ENCODE data around the gene RBM43.
"Not testable (repeated sequence)": the region's sequence is repeated elsewhere in the genome, so short reads cannot be mapped to it uniquely, and the experiment has no call there.

Gene RBM43

DNA sequence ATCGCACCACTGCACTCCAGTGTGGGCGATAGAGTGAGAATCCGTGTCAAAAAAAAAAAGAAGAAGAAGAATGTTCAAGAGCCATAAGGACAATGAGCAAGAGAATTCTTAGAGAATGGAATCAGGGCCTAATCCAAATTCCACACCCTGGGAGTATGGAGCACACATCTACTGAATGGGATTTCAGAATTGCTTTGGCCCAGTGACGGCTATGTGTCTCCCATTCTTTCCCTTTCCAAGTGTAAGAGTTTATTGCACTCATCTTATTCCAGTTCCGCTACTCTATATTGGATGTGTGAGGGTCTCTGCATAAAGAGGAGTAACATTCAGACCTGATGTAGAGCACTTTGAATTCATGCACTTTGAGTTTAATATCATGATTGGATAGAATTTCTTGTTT, 5.9 kb upstream of the RBM43 start:
- no peak for DNase-seq

- no peak for DNase-seq
Observed at GRCh38 chr2:151265991-151266390, 4.3 kb upstream of the RBM43 start.

DNA sequence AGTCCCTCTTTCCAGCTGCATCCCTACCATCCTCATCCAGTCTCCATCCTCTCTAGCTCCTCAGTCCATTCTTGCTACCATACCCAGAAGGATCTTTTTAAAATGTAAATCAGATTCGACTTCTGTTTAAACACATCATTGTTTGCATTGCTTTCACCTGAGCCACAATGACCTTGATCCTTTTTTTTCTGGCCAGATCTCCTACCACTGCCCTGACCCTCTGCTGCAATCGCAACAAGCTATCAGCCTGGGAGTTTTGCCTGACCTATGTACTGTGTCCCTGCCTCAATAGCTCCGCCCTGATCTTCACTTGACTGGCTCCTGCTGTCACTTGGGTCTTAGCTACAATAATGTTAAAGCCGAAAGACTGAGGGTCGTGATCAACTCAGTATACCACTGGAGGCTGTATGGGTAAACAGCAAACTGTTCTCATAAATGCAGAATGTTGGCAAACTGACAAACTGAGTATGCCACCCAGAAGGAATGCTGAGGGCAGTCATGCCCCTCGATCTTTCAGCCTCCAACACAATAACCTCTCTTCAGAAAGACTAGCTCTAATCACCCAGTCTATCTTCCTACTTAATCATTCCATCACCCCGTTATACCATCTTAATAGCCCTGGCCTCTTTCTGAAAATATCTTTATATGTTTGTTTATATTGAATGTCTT, 2.6 kb upstream of the RBM43 start:
- DNase-seq = no peak

DNA sequence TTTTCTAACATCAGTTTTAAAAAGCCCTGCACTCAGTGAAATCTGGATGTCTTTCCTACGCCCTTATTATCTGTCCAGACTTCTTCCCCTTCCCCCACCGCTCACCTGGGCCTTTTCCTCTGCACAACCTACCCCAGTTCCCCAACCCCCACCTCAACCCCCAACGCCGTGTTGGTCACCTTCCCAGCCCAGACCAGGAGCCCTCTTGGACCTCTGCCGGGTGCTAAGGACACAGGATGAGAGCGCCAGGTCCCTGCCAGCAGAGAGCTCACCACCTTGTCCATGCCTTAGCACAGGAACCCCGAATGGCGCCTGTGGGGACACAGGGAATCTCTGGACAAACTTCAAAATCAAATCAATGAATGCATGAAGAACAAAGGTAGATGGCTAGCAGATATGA, 966 bp upstream of the RBM43 start:
- DNase-seq = no peak

DNA sequence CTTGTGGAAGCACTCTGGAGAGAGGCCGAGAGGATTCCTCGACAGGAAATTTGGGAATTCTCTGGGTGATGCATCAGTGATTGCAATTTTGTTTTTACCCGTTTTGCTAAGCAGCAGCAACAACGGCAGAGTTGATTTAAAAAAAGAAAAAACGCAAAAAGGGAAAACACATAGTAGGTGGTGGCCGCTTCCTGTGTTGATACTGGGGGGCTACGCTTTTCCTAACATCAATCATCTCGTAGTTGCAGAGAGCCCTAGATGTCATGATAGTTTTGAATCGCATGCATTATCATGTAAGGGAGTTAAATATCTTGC, 271 bp upstream of the RBM43 start:
- DNase-seq = no peak

- DNase-seq = no peak
Observed at GRCh38 chr2:151260573-151261230, 961 bp downstream of the RBM43 start.

- DNase-seq = no peak
Observed at GRCh38 chr2:151258121-151258520, 3.5 kb downstream of the RBM43 start.

- DNase-seq = no peak
Observed at GRCh38 chr2:151252646-151253045, 9.0 kb downstream of the RBM43 start.

DNA sequence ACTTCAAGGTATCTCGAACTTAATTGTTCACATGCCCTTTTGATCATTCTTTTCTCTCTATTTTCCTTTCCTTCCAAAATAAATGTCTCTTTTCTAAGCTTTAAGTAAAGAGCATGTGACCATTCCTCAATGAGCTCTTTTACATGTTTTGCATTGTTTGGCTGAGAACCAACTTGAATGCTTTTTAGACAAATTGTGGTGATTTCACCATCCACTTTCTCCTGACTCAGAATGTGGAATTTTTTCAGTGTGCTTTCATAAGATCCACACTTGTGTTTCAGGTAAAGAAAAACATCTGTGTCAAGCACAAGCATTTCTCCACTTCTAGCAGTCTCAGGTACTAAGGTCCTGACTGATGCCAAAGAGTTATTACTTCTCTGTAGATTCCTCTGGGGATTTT, 10.7 kb downstream of the RBM43 start:
- no peak for DNase-seq

DNA sequence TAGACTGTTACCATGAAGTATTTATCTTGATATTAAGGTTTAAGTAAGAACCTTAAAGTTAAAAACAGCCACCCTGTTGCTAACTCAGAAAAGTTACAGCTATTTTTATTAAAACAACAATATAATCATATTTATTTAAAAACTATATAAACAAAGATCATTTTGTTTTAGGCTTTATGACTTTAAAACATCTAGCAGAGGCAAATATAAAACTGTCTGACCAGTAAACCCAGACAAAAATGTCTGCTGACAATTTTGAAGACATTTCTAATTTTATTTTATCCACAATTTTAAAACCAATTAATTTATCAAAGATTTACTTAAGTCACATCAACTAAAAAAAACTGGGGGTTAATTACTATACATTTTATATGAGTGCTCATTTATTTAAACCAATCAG, 14.2 kb downstream of the RBM43 start:
- no peak for DNase-seq

DNA sequence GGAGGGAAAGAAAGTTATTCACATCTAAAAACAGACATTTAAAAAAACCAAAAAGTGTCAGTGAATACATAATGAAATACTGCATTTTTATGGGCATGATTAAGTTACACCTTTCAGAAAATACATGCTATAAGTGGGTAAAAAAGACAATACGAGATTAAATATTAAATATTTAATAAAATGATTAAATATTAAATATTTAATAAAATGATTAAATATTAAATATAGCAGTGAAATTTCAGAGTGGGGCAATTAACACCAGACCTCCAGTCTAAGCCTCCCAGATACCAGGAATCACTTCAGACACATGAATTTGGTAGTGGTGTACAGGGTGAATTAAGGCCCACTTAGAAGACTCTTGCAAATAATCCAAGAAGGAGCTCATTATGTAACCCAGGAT, 15.5 kb downstream of the RBM43 start:
- DNase-seq = no peak

- no peak for DNase-seq
Observed at GRCh38 chr2:151243468-151243867, 18.2 kb downstream of the RBM43 start.

- DNase-seq = no peak
Observed at GRCh38 chr2:151241224-151241623, 20.4 kb downstream of the RBM43 start.

DNA sequence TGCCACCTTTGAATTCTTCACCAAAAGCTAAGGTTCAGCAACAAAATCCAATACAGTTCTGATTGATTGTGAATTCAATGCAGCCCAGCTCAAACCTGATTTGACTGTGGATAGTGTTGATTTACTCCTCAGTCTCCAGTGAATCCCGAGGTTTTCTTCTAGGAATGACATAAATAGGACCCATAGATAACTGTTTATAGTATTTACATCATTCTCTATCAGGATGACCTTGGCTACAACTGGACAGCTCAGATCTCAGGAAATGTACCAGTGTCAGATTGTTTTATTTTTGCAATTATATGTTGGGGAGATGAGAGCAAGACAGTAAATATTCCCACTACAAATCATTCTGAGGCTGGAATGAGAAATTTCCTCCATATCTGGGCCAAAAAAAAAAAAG, 21.2 kb downstream of the RBM43 start:
- DNase-seq = no peak

GRCh38 chr2:151239624-151240023, 22.0 kb downstream of the RBM43 start:
- DNase-seq = no peak

DNA sequence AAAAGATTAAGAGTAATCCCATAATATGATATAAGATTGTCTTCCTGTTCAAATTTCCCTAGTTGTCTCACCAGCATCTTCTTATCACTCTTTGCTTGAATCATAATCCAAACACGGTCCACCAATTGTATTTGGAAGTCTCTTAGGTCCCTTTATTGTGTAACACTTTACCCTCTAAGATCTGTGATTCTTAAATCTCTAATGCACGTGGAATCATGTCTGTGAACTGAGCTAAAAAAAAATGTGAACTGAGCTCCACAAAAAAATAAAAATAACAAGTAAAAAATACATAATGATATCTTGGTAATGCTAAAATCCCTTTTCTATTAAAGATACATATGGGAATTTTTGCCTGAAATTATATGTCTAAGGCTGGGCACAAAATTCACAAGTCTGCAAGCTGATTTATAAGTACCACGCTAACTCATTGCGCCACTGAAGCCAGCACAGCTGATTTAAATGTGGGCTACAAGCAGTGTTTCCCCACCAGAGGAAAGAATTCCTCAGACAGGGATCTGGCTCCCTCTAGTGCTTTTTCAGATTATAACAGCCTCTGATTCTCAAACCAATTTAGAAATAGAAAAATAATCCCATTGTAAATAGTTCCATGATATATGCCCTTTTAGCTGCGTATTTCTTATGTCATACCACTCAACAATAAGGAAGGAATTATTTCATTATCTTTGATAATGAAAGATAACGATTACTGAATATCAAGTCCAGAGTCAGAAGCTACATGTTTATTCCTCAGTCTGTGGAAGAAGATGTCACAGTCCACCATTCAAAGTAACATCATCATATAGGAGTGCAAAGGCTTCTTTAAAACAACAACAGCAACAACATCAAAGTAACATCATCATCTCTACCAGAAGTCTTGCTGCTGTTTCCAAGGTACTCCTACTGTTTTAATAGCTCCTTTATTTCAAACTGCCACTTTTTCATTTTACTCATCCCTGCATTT, 22.9 kb downstream of the RBM43 start:
- DNase-seq = peak; percentile 69

- no peak for DNase-seq
Observed at GRCh38 chr2:151237422-151238025, 24.1 kb downstream of the RBM43 start.

GRCh38 chr2:151233760-151234159, 27.9 kb downstream of the RBM43 start:
- not testable (repeated sequence) for DNase-seq

DNA sequence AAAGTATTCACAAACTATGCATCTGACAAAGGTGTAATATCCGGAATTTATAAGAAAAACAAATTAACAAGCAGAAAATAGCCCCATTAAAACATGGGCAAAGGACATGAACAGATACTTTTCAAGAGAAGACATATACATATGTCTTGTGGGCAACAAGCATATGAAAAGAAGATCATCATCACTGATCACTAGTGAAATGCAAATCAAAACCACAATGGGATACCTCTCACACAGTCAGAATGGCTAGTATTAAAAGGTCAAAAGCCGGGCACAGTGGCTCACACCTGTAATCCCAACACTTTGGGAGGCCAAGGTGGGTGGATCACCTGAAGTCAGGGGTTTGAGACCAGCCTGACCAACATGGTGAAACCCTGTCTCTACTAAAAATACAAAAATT, 28.4 kb downstream of the RBM43 start:
- DNase-seq = not testable (repeated sequence)

DNA sequence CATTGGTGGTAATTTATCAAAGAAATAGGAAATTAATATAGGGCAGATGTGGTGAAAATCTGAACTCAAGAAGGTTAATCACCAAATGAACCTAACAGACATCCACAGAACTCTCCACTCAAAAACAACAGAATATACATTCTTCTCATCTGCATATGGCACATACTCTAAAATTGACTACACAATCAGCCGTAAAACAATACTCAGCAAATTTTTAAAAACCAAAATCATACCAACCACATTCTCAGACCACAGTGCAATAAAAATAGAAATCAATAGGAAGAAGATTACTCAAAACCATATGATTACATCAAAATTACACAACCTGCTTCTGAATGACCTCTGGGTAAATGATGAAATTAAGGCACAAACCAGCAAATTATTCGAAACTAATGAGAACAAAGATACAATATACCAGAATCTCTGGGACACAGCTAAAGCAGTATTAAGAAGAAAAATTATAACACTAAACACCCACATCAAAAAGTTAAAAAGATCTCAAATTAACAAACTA, 31.0 kb downstream of the RBM43 start:
- no peak for DNase-seq

DNA sequence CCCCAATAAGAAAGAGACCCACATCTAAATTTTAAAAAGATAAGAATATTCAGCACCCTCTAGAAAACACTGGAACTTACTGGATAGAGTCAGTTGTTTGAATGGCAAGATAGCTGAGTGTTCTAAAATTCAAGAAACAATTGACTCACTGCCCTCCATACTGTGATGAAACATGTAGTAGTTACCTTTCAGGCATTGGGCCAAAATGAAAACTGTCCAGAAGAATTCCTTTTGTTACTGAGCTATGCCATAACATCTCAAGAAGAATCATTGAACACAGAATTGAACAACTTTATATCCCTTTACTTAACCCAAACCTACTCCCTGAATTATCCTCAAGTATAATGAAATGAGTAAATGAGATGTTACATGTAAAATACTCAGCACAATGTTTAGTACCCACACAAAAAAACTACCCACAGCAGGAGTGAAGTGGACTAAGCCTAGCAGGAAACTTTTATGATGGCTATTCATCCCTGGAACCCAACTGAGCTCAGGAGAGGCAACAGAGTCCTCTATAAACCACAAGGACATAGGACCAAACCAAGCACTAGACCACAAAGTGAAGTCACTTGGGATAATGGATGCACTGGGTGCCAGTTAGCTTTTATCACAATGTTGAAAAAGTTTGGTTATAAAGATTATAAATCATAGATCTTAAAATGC, 32.7 kb downstream of the RBM43 start:
- DNase-seq = no peak

GRCh38 chr2:151217343-151217742, 44.3 kb downstream of the RBM43 start:
- no peak for DNase-seq

GRCh38 chr2:151207100-151207499, 54.6 kb downstream of the RBM43 start:
- DNase-seq = no peak

Measured in CD4-positive, alpha-beta T cell treated with Interleukin-4 for 4 hours (primary cell).